Muscle layer of duodenum (tissue), 2 donors: ENCODE measurements around the gene NUB1.
A peak's percentile ranks its signal among the peaks of the same experiment; 100 is the strongest.

ENCODE experiments used
- H3K27ac ChIP-seq: one replicate; pipeline ENCODE4 v1.7.0; 2013; ENCODE audit warnings: mild to moderate bottlenecking, low read length
- H3K27me3 ChIP-seq: one replicate; pipeline ENCODE4 v1.7.0; 2013; ENCODE audit warnings: low read depth, mild to moderate bottlenecking, control low read depth, low read length
- H3K36me3 ChIP-seq, 2 donors: one replicate each; pipeline ENCODE4 v1.7.0; 2013; ENCODE audit warnings: low read length in 2 of 2, control low read depth in 1 of 2, mild to moderate bottlenecking in 1 of 2; ENCODE audit not compliant: insufficient read depth in 2 of 2, control insufficient read depth in 1 of 2
- H3K4me1 ChIP-seq, 2 donors: one replicate each; pipeline ENCODE4 v1.7.0; 2013; ENCODE audit warnings: low read length in 2 of 2, mild to moderate bottlenecking in 2 of 2, control low read depth in 1 of 2, moderate library complexity in 1 of 2; ENCODE audit not compliant: insufficient read depth in 2 of 2, control insufficient read depth in 1 of 2
- H3K4me3 ChIP-seq, 2 donors: one replicate each; pipeline ENCODE4 v1.7.0; 2013; ENCODE audit warnings: low read length in 2 of 2, low read depth in 1 of 2, mild to moderate bottlenecking in 1 of 2
- H3K9me3 ChIP-seq, 2 donors: one replicate each; pipeline ENCODE4 v1.7.0; 2013; ENCODE audit warnings: low read length in 2 of 2, control low read depth in 1 of 2, mild to moderate bottlenecking in 1 of 2; ENCODE audit not compliant: control insufficient read depth in 1 of 2
- donor health status: healthy.

Gene NUB1

DNA sequence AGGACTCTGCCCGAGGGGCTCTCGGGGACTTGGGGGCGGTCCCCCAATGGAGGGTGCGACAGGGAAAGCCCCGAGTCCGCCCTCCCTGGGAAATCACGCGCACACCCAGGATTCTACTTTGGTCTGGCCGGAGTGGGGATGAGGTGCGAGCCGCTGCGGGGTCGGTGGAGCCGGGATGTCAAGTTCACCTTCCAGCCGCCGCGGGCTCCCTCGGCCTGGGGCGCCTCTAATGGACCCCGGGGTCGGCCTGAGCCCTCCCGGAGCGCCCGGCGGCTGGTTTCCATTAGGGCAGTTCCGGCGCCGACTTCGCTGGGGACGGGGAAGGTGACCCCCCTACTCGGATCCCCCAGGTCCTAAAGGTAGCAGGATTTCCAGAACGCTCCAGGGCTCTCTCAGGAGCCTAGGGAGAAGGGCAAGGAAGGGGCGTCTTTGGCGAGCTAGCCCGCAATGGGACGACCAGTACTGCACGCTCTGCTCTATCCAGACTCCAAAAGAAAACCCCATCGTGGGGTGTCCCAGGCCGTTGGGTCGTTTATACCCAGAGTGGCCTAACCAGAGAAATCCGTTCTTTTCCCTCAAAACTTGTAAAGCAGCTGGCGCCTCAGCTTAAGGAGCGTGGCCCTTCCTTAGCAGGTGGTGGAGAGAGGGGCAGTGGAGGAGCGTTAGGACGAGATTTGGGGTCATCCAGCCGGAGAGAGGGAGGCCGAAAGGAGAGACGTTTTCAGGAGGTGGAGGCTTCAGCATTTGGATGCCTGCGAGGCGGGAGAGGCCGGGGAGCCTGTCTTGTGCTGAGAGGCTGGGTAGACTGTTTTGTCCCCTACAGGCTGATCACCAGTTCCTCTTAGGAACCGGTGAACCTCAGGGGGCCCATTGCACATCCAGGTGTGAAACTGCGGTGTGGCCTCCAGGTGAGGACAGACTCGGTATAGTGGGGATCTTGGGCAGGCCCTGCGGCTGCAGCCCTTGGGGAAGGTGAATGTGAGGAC is 69.1 kb downstream of the NUB1 start:
- peak overlapping the region; percentile 21 to 68 for H3K4me3 ChIP-seq
- no peaks in the 10 kb centered on the region for H3K36me3 ChIP-seq
- H3K27me3 ChIP-seq: peaks cover 14% of the 10 kb centered on the region
- no peak overlapping the region for H3K27ac ChIP-seq
- H3K9me3 ChIP-seq: no peaks in the 10 kb centered on the region
- peaks cover 0 to 19% of the 10 kb centered on the region in 2 donors for H3K4me1 ChIP-seq

DNA sequence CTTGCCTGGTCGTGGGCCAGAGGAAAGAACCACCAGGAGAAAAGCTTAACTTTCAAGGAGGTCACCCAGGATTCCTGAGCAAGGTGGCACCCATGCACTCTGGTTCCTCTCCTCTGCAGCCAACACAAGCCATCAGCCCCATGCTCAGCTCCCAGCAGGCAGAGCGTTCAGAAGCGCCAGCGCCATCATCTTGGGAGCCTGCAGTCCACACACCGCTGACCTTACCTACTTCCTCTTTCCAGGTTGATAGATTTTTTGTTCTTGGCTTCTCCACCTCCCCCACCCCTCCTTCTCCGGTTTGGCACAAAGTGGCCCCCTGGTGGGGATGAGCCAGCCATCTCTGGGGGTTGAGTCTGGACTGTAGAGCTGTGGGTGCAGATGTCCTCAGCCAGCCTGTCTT is 69.9 kb downstream of the NUB1 start:
- Histone ChIP-seq H3K4me1 (peaks cover 0 to 19% of the 10 kb centered on the region in 2 donors), H3K27me3 (peaks cover 14% of the 10 kb centered on the region), H3K27ac (no peak overlapping the region), H3K9me3 (no peaks in the 10 kb centered on the region), H3K36me3 (no peaks in the 10 kb centered on the region), H3K4me3 (no peak overlapping the region)

DNA sequence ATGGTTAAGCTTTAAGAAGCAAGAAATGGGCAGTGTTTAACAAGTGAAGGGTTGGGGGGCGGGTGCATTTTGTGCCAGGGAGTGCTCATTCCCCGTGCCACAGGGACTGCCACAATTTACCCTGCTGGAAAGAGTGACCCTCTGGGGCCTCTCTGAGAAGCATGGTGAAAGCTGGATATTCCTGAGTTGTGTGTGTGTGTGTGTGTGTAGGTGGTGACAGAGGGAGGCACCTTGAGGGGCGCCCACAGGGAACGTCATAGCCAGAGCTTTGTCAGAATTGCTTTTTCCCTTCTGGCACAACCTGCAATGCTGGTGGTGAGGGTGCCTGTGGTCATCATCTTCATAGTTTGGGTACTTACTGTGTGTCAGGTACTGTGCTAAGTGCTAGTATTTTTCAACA is 70.7 kb downstream of the NUB1 start:
- H3K4me1 ChIP-seq: peaks cover 0 to 19% of the 10 kb centered on the region in 2 donors
- H3K36me3 ChIP-seq: no peaks in the 10 kb centered on the region
- H3K9me3 ChIP-seq: no peaks in the 10 kb centered on the region
- peaks cover 14% of the 10 kb centered on the region for H3K27me3 ChIP-seq
- H3K4me3 ChIP-seq: no peak overlapping the region
- H3K27ac ChIP-seq: no peak overlapping the region

DNA sequence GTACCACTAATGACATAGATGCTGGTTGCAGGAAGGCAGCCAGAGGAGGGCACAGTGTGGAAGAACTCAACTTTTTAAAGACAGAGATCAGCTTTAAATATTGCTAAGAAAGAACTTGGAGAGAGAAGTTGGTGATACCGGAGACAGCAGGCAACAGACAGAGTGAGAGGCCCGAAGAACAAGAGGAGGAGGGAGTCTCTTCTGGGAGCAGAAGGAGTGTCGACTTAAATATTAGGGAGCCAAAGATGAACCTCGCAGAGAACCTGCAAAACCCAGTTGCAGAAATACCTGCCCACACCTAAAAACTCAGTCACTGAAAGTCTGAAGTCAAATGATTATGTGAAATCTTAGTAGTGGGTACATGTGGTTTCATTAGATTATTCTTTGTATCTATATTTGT is 71.6 kb downstream of the NUB1 start:
- H3K27me3 ChIP-seq: peaks cover 14% of the 10 kb centered on the region

DNA sequence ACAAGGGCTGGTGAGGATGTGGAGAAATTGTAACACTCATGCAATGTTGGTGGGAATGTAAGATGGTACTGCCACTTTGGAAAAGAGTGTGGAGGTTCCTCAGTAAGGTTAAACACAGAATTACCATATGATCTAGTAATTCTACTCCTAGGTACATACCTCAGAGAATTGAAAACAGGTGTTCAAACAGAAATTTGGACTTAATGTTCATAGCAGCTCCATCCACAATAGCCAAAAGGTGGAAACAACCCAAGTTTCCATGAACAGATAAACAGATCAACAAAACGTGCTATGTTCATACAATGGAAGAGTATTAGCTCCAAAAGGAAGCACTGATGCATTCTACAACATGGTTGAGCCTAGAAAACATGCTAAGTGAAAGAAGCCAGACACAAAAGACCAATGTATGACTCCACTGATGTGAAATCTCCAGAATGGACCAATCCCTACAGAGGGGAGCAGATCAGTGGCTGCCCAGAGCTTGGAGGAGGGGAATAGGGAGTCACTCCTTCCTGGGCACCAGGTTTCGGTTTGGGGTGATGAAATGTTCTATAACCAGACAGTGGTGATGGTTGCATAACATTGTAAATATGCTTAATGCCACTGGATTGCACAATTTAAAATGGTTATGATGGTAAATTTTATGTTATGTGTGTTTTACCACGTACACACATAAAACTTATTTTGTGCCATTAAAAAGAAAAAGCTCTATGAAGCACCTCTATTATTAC is 73.9 kb downstream of the NUB1 start:
- Histone ChIP-seq H3K36me3 (no peaks in the 10 kb centered on the region), H3K27ac (no peak overlapping the region), H3K27me3 (no peaks in the 10 kb centered on the region), H3K4me3 (no peak overlapping the region), H3K4me1 (peaks cover 0 to 4% of the 10 kb centered on the region in 2 donors), H3K9me3 (peaks cover 0 to 9% of the 10 kb centered on the region in 2 donors)

More for the DNA sequence above, 71.6 kb downstream of the NUB1 start:
- Histone ChIP-seq H3K4me1 (peaks cover 0 to 19% of the 10 kb centered on the region in 2 donors), H3K4me3 (no peak overlapping the region), H3K36me3 (no peaks in the 10 kb centered on the region), H3K9me3 (no peaks in the 10 kb centered on the region), H3K27ac (no peak overlapping the region)

DNA sequence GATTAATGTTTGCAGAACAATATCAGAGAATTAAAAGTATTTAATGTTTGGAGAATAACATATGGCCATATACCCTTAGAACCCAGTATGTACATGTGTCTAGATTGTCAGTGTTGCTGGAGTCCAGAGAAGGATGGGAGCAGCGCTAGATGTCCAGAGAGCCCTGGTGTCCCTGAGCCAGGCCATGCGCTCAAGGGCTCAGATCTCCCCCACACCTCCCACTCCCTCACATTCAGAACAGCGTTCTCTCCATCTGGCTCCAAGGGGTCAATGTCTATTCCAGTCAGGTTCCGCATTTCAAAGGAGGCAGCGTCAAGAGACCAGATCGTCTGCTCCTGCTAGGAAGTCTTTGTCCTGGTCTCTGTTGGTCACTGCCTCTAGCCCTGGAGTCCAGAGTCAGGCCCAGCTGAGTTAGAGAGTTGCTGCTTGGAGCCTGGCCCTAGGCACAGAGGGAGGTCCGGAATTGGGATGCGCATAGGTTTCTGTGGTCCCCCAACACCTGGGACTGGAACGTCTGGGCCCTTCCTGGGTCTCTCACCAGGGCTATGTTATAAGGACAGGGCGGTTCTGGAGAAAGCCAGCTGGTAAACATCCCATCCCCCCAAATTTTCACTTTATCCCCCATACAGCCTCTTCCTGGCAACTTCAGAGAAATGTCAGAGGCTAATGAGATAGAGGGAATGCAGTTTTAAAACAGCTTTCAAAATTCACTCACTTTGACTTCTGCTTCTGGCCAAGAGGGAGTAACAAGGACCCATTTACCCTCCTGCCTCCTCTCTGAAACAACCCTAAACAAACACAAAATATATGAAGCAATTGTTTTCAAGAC is 74.7 kb downstream of the NUB1 start:
- no peaks in the 10 kb centered on the region for H3K27me3 ChIP-seq
- H3K27ac ChIP-seq: no peak overlapping the region
- H3K4me1 ChIP-seq: no peaks in the 10 kb centered on the region
- H3K4me3 ChIP-seq: no peak overlapping the region
- H3K36me3 ChIP-seq: no peaks in the 10 kb centered on the region
- peaks cover 0 to 9% of the 10 kb centered on the region in 2 donors for H3K9me3 ChIP-seq

DNA sequence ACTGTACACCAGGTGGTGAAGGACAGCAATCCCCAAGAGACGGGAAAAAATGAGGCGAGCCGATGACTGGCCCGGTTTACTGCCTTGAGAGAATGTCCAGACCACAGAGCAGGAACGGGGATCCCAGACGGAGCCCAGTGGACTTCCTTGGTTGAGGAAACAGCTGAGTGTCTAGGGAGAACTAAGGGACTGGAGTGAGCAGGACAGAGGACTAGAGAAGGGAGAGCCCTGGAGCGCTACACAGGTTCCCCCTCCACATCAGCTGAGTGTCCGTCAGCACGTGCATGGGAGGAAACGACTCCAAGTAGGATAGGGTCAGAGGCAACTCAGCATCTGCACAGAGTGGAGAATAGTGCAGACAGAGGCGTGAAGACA is 75.3 kb downstream of the NUB1 start:
- Histone ChIP-seq H3K4me1 (no peaks in the 10 kb centered on the region), H3K27me3 (no peaks in the 10 kb centered on the region), H3K9me3 (peaks cover 0 to 11% of the 10 kb centered on the region in 2 donors), H3K27ac (no peak overlapping the region), H3K36me3 (no peaks in the 10 kb centered on the region), H3K4me3 (no peak overlapping the region)

DNA sequence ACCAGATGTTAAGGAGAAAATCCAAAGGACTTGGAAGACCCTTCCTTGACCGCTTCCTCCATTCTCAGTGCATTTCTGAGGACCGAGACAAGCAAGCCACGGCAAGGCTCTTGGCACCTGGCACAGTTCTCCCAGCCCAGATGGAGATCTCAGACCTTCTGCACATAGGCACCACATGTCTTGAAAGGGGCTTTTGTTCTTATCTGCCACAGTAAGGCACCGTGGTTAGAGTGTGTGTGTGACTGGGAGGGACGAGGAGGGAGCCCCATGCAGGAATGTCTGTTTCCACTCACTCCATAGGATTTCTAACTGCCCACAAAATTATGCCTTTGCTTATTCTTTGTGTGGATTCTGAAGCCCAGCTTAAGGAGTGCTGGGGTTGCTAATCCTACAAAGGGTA is 78.5 kb downstream of the NUB1 start:
- Histone ChIP-seq H3K36me3 (no peaks in the 10 kb centered on the region), H3K27ac (no peak overlapping the region), H3K4me3 (no peak overlapping the region), H3K9me3 (peaks cover 0 to 13% of the 10 kb centered on the region in 2 donors), H3K4me1 (no peaks in the 10 kb centered on the region), H3K27me3 (no peaks in the 10 kb centered on the region)

DNA sequence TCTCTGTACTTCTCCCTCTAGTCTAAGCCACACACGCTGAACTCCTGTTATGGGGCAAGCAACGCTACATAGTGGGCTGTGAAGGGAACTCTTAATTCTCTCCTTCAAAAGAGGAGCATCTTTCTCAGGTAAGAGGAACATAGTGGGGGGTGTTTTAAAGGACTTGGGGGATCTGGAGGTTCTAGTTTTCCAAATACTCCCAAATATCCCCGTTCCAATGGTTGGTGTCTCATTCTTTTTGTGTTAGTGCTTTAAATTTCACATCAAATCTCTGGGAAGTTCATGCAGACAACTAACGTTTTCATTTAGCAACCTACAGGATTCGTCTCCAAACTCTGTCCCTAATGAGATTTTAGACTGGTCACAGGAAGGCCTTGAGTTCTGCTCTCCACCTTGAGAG is 80.6 kb downstream of the NUB1 start:
- no peaks in the 10 kb centered on the region for H3K27me3 ChIP-seq
- H3K36me3 ChIP-seq: no peaks in the 10 kb centered on the region
- H3K4me1 ChIP-seq: peaks cover 0 to 3% of the 10 kb centered on the region in 2 donors
- no peak overlapping the region for H3K27ac ChIP-seq
- H3K4me3 ChIP-seq: no peak overlapping the region
- H3K9me3 ChIP-seq: peaks cover 0 to 13% of the 10 kb centered on the region in 2 donors

DNA sequence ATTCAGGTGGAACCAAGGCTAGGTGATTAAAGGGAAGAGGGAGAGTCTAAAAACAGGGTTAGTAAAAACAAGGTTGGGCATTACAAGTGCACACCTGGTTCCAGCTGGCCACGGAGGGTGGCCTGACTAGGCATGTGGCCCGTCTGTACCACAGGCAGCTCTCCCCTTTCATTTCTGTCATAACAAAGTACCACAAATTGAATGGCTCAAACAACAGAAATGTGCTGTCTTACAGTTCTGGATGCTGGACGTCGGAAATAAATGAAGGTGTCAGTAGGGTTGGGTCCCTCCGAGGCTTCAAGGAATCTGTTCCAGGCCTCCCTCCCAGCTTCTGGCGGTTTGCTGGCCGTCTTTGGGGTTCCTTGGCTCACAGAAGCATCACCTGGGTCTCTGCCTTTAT is 81.6 kb downstream of the NUB1 start:
- Histone ChIP-seq H3K4me3 (no peak overlapping the region), H3K4me1 (peaks cover 0 to 7% of the 10 kb centered on the region in 2 donors), H3K36me3 (no peaks in the 10 kb centered on the region), H3K27ac (no peak overlapping the region), H3K27me3 (no peaks in the 10 kb centered on the region), H3K9me3 (peaks cover 0 to 13% of the 10 kb centered on the region in 2 donors)

DNA sequence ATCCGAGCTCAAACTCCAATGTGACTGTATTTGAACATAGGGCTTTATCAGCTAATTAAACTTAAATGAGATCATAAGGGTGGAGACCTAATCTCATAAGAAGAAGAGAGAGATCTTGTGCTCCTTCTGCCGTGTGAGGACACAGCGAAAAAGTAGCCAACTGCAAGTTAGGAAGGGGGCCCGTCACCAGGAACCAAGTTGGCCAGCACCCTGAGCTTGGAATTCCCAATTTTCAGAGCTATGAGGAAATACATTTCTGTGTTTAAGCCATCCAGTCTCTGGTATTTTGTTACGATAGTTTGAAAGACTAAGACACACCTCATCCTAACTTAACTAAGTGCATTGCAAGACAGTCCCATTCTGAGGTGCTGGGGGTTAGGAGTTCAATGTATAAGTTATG is 82.3 kb downstream of the NUB1 start:
- H3K9me3 ChIP-seq: peaks cover 0 to 13% of the 10 kb centered on the region in 2 donors

More for the DNA sequence above, 82.3 kb downstream of the NUB1 start:
- Histone ChIP-seq H3K36me3 (no peaks in the 10 kb centered on the region), H3K27ac (no peak overlapping the region), H3K4me1 (peaks cover 0 to 7% of the 10 kb centered on the region in 2 donors), H3K27me3 (no peaks in the 10 kb centered on the region), H3K4me3 (no peak overlapping the region)
